ENCODE results near the gene SMPD3.

The SMPD3 gene

DNA sequence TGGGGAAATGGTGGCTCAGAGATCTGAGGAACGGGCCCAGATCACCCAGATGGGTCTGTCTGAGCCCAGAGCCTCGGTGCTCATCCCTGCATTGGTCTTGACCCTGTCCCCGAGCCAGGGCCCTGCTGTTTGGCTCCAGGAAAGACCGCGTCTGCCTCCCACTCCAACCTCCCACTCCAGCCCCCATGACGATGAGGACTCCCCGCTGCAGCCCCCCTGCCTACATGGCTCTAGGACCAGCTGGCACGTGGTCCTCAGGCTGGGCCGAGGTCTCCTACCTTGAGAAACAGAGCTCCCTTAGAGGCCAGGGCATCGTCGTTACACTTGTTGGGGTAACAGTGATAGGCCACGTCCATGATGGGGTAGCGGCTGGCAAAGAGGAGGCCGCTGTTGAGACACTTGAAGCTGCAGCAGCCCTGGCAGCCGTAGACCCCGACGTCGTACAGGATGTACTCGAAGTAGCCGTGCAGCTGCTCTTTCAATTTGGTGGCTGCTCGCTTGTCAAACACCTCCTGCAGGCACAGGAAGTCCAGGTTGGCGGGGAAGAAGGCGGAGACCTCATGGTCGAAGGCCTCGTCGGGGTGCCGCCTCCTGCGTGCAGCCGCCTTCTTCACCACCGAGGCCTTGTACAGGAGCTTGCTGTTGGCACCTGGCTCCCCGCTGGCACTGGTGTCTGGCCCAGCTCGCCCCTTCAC is 77.6 kb downstream of the SMPD3 start:
- DNase-seq (ENCODE audit: low read depth in 2 of 2), result no peak

DNA sequence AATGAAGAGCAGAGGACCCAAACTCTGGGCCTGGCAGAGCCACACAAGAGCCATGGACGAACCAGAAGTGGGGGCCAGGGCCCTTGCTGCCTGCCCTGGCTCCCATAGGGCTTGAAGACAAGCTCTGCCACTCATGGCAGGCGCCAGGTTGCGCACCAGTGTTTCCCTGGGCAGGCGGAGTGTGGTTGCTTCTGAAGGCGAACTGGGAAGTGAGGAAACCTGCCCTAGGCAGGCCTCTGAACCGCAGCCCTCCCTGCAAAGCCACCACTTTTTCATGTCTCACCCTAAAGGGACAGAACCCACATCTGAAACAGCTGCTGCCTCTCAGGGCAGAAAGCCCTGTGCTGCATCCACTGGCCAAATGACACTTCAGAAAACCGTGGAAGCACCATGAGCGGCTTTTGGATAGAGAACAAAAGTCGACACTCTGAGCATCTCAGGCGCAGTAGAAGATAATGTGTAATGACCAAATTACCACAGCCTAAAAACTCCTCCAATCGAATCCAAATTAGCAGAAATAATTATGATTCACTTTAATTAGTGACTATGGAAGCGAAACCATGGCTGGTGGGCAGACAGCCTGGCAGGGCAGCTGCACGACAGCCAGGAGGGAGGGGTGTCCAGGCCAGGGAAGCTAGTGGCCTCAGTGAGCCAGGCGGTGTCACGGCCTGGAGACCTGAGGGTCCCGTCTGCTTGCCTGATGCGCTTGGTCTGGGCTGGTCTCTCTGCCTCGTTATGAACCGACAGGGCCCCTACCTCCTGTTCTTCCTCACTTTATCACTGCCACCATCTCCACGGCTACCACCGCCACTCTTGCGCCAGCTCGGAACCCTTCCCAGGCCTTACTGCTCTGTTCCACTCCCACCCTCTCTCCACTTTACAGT is 78.4 kb downstream of the SMPD3 start:
- no peak for DNase-seq (ENCODE audit: low read depth in 2 of 2)

DNA sequence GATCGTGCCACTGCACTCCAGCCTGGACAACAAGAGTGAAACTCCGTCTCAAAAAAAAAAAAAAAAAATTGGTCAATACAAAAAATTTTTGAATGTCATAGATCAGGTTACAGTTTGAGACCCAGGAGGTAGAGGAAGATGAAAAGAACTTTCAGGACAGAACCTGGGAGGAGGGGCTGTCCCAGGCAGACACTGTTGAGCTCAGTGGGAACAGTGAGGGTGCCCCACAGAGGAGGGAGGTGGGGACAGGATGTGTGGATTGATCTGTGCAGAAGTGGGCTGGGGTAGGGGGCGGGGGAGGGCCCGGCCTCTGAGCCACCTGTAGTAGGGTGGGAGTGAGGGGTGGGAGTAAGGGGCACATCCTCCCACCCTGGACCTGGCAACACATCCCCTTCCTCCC is 79.1 kb downstream of the SMPD3 start:
- DNase-seq (ENCODE audit: low read depth in 2 of 2), result no peak

DNA sequence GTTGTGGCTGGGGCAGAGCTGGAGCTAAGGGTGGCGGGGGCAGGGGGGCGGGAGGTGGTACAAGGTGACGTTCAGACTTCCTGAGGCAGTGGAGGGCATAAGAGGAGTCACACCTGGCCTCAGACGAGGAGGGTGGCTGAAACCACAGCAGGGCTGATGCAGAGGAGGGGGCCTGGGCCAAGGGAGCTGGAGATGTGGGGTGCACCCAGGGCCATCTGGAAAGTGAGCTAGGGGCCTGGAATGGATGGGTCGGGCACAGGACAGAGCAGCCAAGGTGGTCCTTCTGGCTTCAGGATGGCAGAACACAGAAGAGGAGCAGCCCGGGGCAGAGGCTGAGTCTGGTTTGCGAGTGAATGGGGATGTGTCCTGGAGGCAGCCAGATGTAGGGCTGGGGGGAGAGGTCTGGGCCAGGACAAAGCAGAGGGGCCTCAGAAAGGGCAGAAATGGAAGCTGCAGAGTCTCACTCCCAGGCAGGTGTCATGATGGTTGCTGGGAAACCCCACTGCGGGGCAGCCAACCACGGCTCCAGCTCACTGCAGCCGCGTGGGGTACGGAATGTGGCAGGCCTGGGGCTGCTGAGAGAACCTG is 79.9 kb downstream of the SMPD3 start:
- no peak for DNase-seq (ENCODE audit: low read depth in 2 of 2)

DNA sequence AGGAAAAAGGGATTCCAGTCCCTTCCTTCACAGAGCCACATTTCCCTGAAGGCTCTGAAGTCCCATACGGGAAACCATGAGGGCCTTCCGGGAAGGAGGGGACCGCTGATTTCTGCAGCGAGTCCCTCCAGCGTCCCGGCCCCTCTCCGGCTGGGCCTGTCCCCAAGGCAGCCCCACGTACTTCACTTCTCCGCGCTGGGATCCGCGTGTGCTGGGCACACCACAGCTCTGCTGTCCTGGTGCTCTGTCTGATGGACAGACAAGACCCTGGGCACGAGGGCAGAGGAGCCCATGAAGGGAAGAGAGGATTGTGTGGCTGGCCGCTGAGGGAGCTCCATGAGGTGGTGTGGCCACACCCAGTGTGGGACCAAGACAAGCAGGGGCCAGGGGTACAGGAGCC is 80.4 kb downstream of the SMPD3 start:
- DNase-seq (ENCODE audit: low read depth in 2 of 2), result no peak

DNA sequence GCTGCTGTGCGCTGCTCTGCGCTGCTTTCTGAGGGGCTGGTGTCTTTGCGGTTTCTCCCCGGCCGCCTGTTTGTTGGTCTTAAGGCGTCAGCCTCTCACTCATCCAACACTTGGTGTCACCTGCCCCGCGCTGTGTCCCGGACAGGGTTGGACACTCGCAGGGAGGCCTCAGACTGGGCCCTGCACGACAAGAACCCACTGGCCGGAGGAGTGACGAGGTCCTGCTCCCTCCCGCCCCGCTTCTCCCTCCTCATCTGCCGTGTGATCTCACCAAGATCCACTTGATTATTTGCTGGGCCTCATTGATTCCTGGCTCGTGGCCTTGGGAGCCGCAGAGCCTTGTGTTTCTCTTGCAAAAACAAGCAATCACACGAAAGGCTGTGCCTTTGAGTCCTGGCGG is 80.9 kb downstream of the SMPD3 start:
- DNase-seq (ENCODE audit: low read depth in 2 of 2), result no peak

DNA sequence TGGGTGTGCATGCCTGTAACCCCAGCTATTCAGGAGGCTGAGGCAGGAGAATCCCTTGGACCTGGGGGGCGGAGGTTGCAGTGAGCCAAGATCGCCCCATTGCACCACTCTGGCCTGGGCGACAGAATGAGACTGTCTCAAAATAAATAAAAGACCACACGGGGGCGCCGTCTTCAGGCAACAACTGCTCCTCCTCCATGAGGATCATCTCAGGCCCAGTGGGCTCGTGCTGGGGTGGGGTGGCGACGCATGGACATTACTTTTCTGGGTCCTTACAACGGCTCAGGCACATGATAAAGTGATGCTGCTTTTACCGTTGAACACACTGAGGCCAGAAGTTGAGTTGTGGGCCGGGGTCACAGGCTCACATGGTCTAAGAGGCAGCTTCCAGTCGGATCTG is 81.3 kb downstream of the SMPD3 start:
- no peak for DNase-seq (ENCODE audit: low read depth in 2 of 2)

DNA sequence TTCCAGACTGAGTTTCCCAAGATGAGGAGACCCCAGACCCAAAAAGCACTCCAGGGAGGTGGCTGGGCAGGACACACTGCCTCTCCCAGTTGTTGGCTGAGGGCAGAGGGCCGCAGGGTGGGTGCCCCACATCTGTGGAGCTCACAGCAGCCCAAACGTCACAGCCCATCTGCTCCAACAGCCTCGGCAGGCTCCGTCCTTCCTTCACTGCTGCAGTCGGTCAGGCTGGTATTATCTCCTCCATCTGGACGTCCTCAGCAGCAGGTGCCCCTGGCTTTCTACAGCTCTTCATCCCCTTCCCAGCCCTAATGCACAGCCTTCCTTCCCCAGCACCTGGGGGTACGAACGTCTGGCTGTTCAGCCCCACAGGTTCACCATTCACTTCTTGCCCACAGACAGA is 82.2 kb downstream of the SMPD3 start:
- no peak for DNase-seq (ENCODE audit: low read depth in 2 of 2)

DNA sequence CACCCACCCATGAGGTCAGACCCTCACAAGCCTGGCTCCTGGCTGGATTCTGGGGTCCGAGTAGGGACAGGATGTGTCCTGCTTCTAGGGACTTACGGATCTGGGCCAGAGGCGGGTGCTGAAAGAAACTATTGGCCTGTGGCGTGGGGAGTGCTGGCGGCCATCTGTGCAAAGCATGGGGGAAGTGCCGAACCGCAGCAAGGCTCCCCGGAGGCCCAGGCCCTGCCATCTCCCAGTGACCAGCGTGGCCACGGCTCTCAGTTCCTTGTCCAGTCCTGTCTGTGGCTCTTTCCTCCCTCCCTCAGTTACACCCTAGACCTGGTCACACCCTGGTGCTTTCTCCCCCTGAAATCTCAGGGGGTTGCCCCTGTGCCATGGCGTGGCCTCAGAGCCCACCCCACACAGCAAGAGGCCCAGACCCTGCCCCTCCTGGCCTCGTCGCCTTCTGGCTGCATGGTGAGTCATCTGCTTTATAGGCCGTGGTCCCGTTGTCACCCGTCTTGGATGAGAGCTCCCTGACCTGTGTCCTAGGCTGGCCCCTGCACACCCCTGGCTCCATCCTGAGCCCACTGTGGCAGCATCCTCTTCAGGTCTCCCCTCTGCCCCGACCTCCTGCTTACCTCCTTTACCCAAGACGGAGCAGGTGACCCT is 83.0 kb downstream of the SMPD3 start:
- DNase-seq (ENCODE audit: low read depth in 2 of 2), result no peak

DNA sequence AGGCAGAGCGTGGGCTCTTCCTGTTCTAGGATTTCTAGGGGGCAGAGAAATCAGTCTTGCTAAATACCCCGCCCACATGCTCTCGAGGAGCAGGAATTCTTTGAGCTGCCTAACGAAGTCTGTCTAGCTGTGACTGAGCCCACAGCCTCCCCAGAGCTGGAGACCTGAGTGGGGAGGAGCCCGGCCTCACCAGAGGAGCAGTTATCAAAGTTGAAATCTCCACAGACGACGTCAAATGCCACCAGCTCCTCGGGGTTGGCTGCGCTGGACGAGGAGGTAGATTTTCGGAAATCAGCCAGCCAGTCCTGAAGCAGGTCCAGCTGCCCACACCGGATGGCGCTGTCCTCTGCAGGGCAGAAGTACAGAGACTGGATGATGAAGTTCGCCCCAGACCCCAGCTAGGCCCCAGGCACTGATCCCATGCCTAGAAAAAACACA is 83.7 kb downstream of the SMPD3 start:
- no peak for DNase-seq (ENCODE audit: low read depth in 2 of 2)

DNA sequence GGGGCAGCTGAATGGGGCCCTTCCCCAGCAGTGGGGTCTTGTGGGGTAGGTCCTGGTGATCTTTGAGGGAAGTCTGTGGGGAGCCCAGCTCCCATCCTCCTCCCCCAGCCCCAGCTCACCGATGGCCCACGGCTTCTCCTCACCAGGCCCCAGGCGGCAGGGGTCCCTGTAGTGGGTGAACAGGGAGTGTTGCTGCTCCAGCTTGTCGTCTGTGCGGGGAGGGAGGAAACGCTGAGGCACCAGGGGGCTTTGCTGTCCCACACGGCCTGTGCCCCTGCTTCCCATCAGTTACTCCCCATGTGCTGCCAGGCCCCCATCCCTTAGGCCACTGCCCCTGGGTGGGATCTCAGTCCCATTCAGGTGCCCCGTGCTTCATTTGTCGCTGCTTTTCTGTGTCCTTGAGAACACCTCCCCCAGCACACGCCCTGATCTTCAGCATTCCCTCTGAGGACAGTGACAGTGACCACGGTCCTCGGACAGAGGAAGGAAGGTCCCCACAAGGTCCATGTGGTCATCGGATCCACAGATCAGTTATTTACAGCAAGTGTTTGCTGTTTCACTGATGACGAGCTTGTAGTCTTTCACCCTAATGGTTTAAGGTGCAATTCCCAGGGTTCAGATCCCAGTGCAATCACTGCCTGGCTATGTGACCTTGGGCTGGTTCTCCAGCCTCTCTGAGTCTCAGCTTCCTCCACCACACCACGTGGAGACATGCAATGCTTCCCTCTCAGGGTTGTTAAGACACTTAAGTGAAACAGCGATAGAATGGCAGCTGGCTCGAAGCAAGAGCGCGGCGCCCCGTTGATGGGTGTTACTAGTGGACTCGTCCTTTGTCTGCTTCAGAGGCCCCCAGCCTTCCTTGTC is 84.4 kb downstream of the SMPD3 start:
- DNase-seq (ENCODE audit: low read depth in 2 of 2), result no peak

DNA sequence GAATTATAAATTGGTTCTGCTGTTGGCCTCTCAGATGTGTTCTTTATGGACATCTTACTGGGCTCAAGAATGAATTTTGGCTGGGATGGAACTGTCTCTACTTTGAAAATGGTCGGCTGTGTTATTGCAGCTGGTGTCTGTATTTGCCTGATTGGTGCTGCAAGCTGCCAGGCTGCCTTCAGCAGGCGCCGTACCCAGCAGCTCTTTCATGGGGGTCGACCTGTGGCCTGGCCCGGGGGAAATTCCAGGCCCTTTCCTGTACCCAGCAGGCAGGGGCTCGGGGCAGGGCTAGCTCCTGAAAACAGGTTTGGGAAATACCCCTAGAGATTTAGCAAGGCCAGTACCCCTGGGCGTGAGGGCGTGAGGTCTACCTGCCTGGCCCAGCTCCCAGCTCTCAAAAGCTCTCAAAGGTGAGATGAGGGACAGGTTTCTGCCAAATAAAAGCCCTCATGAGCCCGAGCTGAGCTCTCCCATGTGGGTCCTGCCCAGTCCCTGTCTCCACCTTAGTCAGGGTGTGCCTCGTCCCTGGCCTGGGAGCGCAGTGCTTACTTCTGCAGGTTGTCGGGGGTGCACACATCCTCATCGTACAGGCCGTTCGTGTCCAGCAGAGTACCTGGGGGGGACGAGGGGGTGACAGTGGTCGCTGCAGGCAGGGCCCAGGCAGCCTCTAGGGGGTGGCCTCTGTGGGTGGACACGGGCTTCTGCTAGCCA is 85.2 kb downstream of the SMPD3 start:
- no peak for DNase-seq (ENCODE audit: low read depth in 2 of 2)

DNA sequence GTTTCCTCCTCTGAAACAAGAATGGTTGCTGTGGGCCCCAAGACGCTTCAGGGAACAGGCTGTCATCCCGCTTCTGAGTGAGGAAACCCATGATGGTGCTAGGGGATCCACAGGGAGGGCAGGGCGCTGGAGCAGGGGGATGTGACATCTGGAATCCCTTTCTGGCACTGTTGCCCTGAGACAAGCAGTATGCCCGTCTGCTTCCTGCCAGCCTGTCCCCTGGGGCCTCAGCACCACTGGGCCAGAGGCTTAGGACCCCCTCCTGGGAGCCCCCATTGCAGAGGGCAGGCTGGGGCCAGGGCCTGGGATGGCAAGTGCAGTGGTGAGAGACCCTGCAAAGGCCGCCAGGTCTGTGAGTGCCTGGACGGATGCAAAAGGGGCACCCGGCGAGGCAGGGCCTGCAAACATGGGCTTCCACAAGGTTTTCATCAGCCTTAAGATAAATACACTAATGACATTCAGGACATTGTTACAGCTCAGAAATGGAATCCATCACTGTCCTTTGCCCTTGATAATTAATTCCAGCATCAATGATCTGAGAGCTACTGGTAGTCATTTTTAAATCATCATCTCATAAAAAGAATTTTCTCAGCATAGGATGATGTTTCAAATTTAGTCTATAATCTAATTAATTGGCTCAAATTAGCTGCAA is 85.9 kb downstream of the SMPD3 start:
- DNase-seq (ENCODE audit: low read depth in 2 of 2), result no peak

DNA sequence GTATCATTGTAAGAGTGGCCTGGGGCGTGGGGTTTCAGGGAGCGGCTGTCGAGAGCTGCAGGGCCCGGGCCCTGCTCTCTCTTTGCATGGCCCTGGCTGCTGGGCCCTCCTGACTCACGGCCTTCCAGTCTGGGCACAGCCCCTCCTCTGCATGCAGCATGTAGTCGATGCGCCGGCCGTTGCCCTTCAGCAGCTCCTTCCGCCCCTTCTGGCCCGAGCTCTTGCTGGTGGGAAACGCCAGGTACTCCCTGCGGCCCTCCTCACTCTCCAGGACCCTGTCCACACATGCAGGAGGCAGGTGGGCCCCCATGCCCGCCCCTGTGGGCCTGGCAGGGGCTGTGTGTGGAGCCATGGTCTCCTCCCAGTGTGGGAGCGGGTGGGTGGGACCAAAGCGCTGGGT is 86.8 kb downstream of the SMPD3 start:
- no peak for DNase-seq (ENCODE audit: low read depth in 2 of 2)

DNA sequence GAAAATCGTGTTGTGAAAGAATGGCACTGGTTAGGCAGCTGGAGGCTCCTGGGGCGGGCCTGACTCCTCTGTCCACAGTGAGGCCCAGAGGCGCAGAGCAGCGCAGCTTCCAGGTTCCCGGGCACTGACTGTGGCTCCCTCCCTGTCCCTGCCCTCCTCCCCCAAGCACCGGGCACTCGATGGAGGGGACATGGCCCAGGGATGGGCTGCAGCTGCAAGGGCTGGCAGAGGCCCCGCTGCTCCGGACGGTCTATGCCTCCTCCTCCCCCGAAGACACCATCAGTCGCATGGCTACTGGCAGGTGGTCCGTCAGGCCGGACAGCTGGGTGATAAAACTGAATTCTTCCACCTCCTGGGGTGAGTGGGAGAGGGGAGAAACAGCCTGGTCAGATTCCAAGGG is 87.4 kb downstream of the SMPD3 start:
- DNase-seq (ENCODE audit: low read depth in 2 of 2), result no peak

DNA sequence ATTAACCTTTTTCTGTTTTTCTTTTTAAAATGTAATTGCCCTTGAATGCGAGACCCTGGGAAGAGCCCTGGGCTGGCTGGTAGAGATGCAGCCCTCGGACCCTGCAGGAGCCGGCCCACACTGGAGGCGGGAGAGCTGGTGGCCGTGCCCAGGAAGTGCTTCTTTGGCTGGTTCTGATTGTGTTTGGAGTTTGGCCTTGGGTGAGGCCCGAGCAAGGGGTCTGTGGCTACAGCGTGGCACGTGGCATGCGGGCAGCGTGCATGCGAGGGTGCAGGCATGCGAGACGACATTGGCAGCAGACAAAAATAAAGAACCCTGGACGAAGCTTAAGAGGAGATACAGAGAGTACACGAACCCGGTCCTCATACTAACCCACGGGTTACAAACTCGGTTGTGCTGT is 87.8 kb downstream of the SMPD3 start:
- no peak for DNase-seq (ENCODE audit: low read depth in 2 of 2)

DNA sequence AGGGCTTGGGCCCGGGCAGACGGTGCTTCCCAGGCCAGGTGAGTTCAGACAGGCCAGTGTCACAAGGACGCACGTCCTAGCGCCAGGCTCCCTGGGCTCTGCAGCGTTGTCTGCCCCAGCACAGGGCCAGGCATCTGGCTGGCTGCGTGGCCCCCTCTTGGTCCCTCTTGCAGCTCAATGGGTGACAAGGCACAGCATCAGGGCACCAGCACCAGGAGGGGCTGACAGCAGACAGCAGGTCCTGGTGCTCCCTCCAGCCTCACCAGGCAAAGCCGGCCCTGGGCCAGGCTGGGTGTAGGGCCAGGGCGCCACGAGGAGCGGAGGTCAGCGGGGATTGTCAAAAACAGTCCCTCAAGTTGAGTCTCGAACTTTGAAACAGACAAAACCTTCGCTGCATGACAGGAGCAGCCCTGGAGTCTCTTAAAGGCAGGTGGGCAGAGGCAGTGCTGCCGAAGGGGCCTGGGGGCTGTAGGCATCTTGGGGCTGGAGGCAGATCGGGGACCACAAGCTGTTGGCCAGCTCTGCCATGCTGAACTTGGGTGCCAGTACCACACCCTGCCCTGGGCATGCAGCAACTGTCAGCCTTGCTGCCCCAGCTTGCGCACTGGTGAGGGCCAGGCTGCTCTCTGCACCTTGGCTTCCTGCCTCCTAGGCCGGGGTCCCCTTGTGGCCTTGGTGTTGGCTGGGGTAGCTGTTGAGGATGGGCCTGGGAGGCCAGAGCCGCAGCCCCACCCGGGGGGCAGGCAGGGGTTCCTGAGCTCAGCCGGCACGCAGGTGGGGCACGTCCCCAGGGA is 88.7 kb downstream of the SMPD3 start:
- DNase-seq (ENCODE audit: low read depth in 2 of 2), result no peak

DNA sequence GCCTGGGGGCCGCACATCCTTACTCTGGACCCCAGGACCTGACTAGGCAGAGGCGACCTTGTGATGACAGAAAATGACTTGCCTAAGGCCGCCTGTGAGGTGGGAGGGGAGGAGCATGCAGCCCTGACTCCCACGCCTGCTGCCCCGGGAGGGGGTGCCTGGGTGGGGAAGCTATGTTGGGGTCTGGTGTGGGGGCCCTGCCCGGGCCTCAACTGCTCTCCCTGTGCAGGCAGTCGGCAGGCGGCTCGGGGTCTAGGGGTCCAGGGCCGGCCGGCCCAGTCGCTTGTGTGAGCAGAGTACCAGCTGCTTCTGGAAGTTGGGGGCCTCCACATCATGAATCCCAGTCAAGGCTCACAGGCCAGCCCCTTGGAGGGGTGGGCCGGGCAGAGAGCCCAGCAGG is 89.4 kb downstream of the SMPD3 start:
- no peak for DNase-seq (ENCODE audit: low read depth in 2 of 2)

DNA sequence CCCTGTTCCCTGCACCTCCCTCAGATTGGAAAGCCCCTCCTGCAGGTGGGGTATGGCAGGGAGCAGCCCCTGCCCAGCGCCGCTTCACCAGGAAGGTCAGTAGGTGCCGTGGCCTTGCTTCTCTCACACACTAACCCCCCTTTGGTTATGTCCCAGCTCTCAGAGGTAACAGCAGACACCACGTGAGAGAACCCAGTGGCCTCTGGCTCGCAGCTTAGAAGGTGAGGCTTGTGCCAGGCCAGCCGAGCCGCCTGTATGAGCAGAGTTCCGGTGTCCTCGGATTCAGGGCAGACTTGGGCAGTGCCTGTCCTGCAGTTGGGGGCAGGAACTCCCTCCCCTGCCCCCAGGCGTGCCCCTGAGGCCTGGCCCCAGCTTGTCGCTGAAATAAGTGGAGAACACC is 90.4 kb downstream of the SMPD3 start:
- DNase-seq (ENCODE audit: low read depth in 2 of 2), result no peak
